Measurements from ENCODE around the gene TMEM178A.

Gene TMEM178A

GRCh38 chr2:39725401-39725800 lies 59.7 kb downstream of the TMEM178A start:
- TF ChIP-seq MAX (IDR thresholded peaks at IDR 0.05) (no peak), TAF1 (IDR thresholded peaks at IDR 0.05; ENCODE audit: low read depth) (no peak), NFIC (IDR thresholded peaks at IDR 0.05) (no peak), CREB1 (IDR thresholded peaks at IDR 0.05; ENCODE audit: low read depth) (no peak), TEAD4 (IDR thresholded peaks at IDR 0.05) (no peak), EGR1 (IDR thresholded peaks at IDR 0.05) (no peak), ZBTB7A (IDR thresholded peaks at IDR 0.05; ENCODE audit: low read depth) (no peak), TCF12 (IDR thresholded peaks at IDR 0.05; ENCODE audit: low read depth) (no peak), YY1 (IDR thresholded peaks at IDR 0.05; ENCODE audit: low read depth) (no peak), CEBPB (IDR thresholded peaks at IDR 0.05) (no peak), FOXM1 (IDR thresholded peaks at IDR 0.05; ENCODE audit: borderline replicate concordance, low read depth) (no peak), RAD21 (IDR thresholded peaks at IDR 0.05; ENCODE audit: low read depth) (no peak), EP300 (IDR thresholded peaks at IDR 0.05; ENCODE audit: borderline replicate concordance) (no peak)
- TF ChIP-seq, protein P1, sequence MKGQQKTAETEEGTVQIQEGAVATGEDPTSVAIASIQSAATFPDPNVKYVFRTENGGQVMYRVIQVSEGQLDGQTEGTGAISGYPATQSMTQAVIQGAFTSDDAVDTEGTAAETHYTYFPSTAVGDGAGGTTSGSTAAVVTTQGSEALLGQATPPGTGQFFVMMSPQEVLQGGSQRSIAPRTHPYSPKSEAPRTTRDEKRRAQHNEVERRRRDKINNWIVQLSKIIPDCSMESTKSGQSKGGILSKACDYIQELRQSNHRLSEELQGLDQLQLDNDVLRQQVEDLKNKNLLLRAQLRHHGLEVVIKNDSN (IDR thresholded peaks at IDR 0.05), result no peak
- TF ChIP-seq, protein P2, sequence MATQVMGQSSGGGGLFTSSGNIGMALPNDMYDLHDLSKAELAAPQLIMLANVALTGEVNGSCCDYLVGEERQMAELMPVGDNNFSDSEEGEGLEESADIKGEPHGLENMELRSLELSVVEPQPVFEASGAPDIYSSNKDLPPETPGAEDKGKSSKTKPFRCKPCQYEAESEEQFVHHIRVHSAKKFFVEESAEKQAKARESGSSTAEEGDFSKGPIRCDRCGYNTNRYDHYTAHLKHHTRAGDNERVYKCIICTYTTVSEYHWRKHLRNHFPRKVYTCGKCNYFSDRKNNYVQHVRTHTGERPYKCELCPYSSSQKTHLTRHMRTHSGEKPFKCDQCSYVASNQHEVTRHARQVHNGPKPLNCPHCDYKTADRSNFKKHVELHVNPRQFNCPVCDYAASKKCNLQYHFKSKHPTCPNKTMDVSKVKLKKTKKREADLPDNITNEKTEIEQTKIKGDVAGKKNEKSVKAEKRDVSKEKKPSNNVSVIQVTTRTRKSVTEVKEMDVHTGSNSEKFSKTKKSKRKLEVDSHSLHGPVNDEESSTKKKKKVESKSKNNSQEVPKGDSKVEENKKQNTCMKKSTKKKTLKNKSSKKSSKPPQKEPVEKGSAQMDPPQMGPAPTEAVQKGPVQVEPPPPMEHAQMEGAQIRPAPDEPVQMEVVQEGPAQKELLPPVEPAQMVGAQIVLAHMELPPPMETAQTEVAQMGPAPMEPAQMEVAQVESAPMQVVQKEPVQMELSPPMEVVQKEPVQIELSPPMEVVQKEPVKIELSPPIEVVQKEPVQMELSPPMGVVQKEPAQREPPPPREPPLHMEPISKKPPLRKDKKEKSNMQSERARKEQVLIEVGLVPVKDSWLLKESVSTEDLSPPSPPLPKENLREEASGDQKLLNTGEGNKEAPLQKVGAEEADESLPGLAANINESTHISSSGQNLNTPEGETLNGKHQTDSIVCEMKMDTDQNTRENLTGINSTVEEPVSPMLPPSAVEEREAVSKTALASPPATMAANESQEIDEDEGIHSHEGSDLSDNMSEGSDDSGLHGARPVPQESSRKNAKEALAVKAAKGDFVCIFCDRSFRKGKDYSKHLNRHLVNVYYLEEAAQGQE (IDR thresholded peaks at IDR 0.05; ENCODE audit: low read depth), result no peak

DNA sequence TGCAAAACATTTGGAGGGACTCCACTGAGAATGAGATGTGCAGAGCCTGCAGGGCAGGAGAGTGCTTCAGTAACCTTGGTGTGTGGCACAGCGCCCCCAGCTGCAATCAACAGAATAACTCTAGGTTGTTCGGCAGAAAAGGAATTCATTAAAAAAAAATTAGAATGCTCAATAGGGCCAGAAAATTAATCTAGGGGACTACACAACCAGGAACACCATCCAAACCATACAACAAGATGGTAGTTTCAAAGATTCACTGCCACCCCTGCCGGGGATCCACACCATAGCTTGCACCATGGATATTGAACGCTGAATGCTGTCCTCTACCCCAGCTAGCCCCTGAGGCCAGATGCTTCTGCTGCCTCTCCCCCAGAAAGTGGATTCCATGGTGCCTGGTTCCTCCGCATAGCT lies 63.2 kb downstream of the TMEM178A start:
- peak; percentile 81 for TF ChIP-seq RAD21 (IDR thresholded peaks at IDR 0.05; ENCODE audit: low read depth)
- TF ChIP-seq FOXM1 (IDR thresholded peaks at IDR 0.05; ENCODE audit: borderline replicate concordance, low read depth), result no peak
- TF ChIP-seq CEBPB (IDR thresholded peaks at IDR 0.05), result no peak

DNA sequence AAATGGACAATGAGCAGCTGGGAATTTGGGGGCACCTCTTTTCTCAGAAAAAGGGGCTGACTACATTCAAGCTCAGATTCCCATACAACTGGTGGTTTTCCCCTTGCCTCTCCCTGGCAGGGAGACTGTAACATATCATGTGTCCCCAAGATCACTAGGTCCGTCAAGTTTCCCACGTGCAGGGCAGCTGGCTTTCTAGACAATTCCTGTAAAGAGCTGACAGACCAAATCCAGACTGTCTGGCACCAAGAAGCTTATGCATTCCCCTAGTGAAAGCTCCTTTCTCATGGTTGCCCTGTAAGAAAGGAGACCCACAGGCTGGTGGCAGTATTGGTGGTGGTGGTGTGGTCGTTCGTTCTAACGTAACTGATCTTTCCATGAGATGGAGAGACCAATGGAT lies 64.6 kb downstream of the TMEM178A start:
- TF ChIP-seq EP300 (IDR thresholded peaks at IDR 0.05; ENCODE audit: borderline replicate concordance) (no peak), TEAD4 (IDR thresholded peaks at IDR 0.05) (no peak), YY1 (IDR thresholded peaks at IDR 0.05; ENCODE audit: low read depth) (no peak), TCF12 (IDR thresholded peaks at IDR 0.05; ENCODE audit: low read depth) (no peak), NFIC (IDR thresholded peaks at IDR 0.05) (no peak), RAD21 (IDR thresholded peaks at IDR 0.05; ENCODE audit: low read depth) (no peak)
- TF ChIP-seq, protein P1 (IDR thresholded peaks at IDR 0.05), result no peak

DNA sequence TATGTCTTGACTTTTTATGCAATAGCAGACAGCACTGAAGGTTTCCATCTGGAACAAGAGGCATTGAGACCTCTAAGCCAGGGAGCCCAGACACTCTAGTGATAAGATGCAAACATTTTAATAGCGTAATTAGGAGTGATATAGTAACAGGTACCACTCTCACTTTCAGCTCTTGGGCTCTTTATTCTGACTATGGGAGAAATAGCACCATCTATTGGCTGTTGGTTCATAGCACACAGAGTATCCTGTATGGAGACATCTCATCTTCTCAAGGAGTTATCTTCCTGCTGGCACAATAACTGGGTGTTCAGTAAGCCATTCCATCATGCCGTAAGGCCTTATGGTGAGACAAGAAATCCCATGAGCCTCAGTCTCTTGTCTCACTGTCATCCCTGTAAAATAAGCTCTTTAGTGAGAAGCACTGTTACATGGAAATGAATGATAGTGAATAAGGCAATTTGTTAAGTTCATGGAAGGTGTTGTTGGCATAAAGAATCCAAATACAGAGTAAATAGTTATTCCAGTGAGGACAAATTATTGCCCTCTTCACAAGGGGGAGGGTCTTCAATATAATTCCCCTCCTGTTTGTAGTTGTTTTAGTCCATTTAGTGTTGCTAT lies 65.1 kb downstream of the TMEM178A start:
- no peak for TF ChIP-seq FOXM1 (IDR thresholded peaks at IDR 0.05; ENCODE audit: borderline replicate concordance, low read depth)
- TF ChIP-seq MAX (IDR thresholded peaks at IDR 0.05), result no peak
- TF ChIP-seq RAD21 (IDR thresholded peaks at IDR 0.05; ENCODE audit: low read depth), result peak; percentile 67
- TF ChIP-seq CEBPB (IDR thresholded peaks at IDR 0.05), result no peak
- TF ChIP-seq TEAD4 (IDR thresholded peaks at IDR 0.05), result no peak

GRCh38 chr2:39731546-39731945 lies 65.8 kb downstream of the TMEM178A start:
- TF ChIP-seq RAD21 (IDR thresholded peaks at IDR 0.05; ENCODE audit: low read depth) (no peak), EGR1 (IDR thresholded peaks at IDR 0.05) (no peak), TEAD4 (IDR thresholded peaks at IDR 0.05) (no peak), EP300 (IDR thresholded peaks at IDR 0.05; ENCODE audit: borderline replicate concordance) (no peak), TAF1 (IDR thresholded peaks at IDR 0.05; ENCODE audit: low read depth) (no peak), CEBPB (IDR thresholded peaks at IDR 0.05) (no peak), ZBTB7A (IDR thresholded peaks at IDR 0.05; ENCODE audit: low read depth) (no peak), YY1 (IDR thresholded peaks at IDR 0.05; ENCODE audit: low read depth) (no peak), CREB1 (IDR thresholded peaks at IDR 0.05; ENCODE audit: low read depth) (no peak), TCF12 (IDR thresholded peaks at IDR 0.05; ENCODE audit: low read depth) (no peak), NFIC (IDR thresholded peaks at IDR 0.05) (no peak), MAX (IDR thresholded peaks at IDR 0.05) (no peak)
- TF ChIP-seq, protein P1 (IDR thresholded peaks at IDR 0.05), result no peak
- TF ChIP-seq, protein P2 (IDR thresholded peaks at IDR 0.05; ENCODE audit: low read depth), result no peak

All from Ishikawa (cell line).